Keratinocyte (primary cell): Measurements from ENCODE around the gene TOMM20. TPM values are rescaled to one million over a fixed set of nuclear protein-coding genes. Genes with fewer than 3 reads are reported as not detected.
"Not testable (repeated sequence)": the region's sequence is repeated elsewhere in the genome, so short reads cannot be mapped to it uniquely, and the experiment has no call there.

Source experiments
- DNase-seq: peaks from one replicate; pipeline ENCODE4 v3.0.0-alpha.2; 2011; ENCODE audit warnings: low read depth, missing footprints, low spot score
- FAIRE-seq: peaks from 2 replicates; lab custom pipeline; 2011; peaks lifted over from hg19 to GRCh38; lab: Jason Lieb, UNC
- H2AFZ ChIP-seq: 2 replicates; pipeline ENCODE4 v1.6.0; 2012; ENCODE audit warnings: low read length, control low read depth, inconsistent platforms; ENCODE audit not compliant: control insufficient read depth
- H3K27ac ChIP-seq: 2 replicates; pipeline ENCODE4 v1.5.1; 2011; ENCODE audit warnings: low read length; ENCODE audit not compliant: control insufficient read depth, insufficient read depth
- H3K27me3 ChIP-seq: 3 replicates; pipeline ENCODE4 v1.6.0; 2011; ENCODE audit warnings: low read length; ENCODE audit not compliant: control insufficient read depth, insufficient read depth; ENCODE audit errors: extremely low read depth
- H3K36me3 ChIP-seq, 2 experiments: 2 replicates in 1 of 2; 3 replicates in 1 of 2; pipeline ENCODE4 v1.5.1; 2011; ENCODE audit warnings: low read length in 2 of 2, mild to moderate bottlenecking in 1 of 2; ENCODE audit not compliant: control insufficient read depth in 2 of 2, insufficient read depth in 2 of 2; ENCODE audit errors: extremely low read depth in 1 of 2
- H3K4me1 ChIP-seq: 3 replicates; pipeline ENCODE4 v1.5.1; 2011; ENCODE audit warnings: low read length; ENCODE audit not compliant: control insufficient read depth, insufficient read depth; ENCODE audit errors: extremely low read depth
- H3K4me2 ChIP-seq: 3 replicates; pipeline ENCODE4 v1.6.0; 2011; ENCODE audit warnings: low read depth, low read length; ENCODE audit not compliant: control insufficient read depth, insufficient read depth; ENCODE audit errors: extremely low read depth
- H3K4me3 ChIP-seq, 3 experiments: fragments of 200-600 bp in 1 of 3; sonication (generic) in 1 of 3; 2 replicates in 2 of 3; 3 replicates in 1 of 3; pipeline ENCODE4 v1.5.1; 2011 to 2016; ENCODE audit warnings: low read length in 3 of 3, mild to moderate bottlenecking in 3 of 3, control low read depth in 2 of 3, inconsistent platforms in 1 of 3, low read depth in 1 of 3, mixed read lengths in 1 of 3, mixed run types in 1 of 3, moderate library complexity in 1 of 3; ENCODE audit not compliant: control insufficient read depth in 2 of 3, insufficient read depth in 2 of 3; ENCODE audit errors: extremely low read depth in 1 of 3
- H3K79me2 ChIP-seq: 2 replicates; pipeline ENCODE4 v1.6.0; 2012; ENCODE audit warnings: low read length; ENCODE audit not compliant: control insufficient read depth, insufficient read depth
- H3K9ac ChIP-seq: 3 replicates; pipeline ENCODE4 v1.6.0; 2011; ENCODE audit warnings: low read length; ENCODE audit not compliant: control insufficient read depth, insufficient read depth; ENCODE audit errors: extremely low read depth
- H3K9me1 ChIP-seq: 3 replicates; pipeline ENCODE4 v1.6.0; 2011; ENCODE audit warnings: low read length; ENCODE audit not compliant: control insufficient read depth, insufficient read depth; ENCODE audit errors: extremely low read depth
- H3K9me3 ChIP-seq: 2 replicates; pipeline ENCODE4 v1.5.1; 2012; ENCODE audit warnings: low read depth, low read length; ENCODE audit not compliant: control insufficient read depth
- H4K20me1 ChIP-seq: 3 replicates; pipeline ENCODE4 v1.6.0; 2011; ENCODE audit warnings: low read length; ENCODE audit not compliant: control insufficient read depth, insufficient read depth; ENCODE audit errors: extremely low read depth
- EZH2 ChIP-seq: IDR thresholded peaks from one replicate; pipeline ENCODE4 v1.6.1; 2012; ENCODE audit warnings: inconsistent platforms, mild to moderate bottlenecking, low read length, moderate library complexity
- dilution Hi-C: fragments of 300-500 bp; cut with MboI; formaldehyde crosslinking; loops from one replicate; pipeline ENCODE4 v1.7.0; 2020; ENCODE audit warnings: low sequenced_read_pairs; ENCODE audit not compliant: extremely low pct_ligation_motif_present
- polyA plus RNA-seq, 5 experiments: library from polyadenylated mRNA; depleted of rRNA in 3 of 5; stranded (reverse) in 3 of 5; stranded (forward) in 1 of 5; unstranded in 1 of 5; fragments of >200 nt; gene quantifications; 1 replicate in 1 of 5; 2 replicates in 3 of 5; 3 replicates in 1 of 5; pipeline versions ENCODE4 v1.2.1 to v1.2.3, GENCODE V29; 2011 to 2012; ENCODE audit warnings: missing spikeins in 2 of 5, low read depth in 1 of 5, low replicate concordance in 1 of 5
- TF ChIP-seq, protein P1 (sequence below), 3 experiments: IDR thresholded peaks in 1 of 3; conservative IDR thresholded peaks in 1 of 3; optimal IDR thresholded peaks in 1 of 3; 2 replicates in 2 of 3; 3 replicates in 1 of 3; pipeline versions ENCODE3 to v1.5.1; 2011; ENCODE audit warnings: low read length in 3 of 3, mild to moderate bottlenecking in 3 of 3, moderate library complexity in 2 of 3, control low read depth in 1 of 3, inconsistent platforms in 1 of 3; ENCODE audit not compliant: insufficient read depth in 2 of 3; ENCODE audit errors: extremely low read depth in 1 of 3

The TOMM20 gene
- polyA plus RNA-seq, 1 donor (not counting 4 experiments of a cell fraction or from before 2014, with no cell fraction given) = 140 TPM

DNA sequence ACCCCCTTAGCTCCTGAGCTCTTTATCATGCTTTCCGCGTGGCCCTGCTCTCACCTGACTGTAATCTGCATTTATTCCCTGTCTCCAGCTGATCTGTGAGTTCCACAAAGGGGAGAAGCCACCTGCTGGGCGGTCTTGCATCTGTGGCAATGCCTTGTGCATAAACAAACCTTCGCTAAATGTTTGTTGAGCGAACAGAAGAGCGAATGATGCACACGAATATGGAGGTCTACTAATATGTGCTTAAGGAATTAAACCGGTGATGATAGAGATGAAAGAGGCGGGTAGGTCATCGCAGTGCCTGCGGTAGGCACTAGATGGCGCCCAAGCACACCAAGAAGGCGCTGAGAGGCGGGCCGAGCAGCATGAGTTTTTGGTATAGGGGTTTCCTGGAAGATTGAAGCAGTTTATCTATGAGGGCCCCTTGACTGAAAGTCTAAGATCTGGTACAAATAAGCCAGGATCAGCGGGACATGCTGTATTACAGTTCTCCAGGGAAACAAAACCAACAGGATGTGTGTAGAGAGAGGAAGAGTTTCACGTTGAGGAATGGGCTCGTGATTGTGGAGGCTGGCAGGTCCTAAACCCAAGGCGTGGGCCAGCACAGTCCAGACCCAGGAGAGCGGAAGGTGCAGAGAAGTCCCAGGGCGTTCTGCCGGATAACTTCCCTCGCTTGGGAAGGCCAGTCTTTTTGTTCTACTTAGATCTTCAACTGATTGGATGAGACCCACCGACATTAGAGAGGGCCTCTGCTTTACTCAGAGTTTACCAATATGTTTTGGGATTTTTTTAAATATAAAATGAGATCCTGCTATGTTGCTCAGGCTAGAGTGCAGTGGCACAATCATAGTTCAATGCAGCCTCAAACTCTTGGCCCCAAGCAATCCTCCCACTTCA lies 34.7 kb downstream of the TOMM20 start:
- TF ChIP-seq, protein P1, sequence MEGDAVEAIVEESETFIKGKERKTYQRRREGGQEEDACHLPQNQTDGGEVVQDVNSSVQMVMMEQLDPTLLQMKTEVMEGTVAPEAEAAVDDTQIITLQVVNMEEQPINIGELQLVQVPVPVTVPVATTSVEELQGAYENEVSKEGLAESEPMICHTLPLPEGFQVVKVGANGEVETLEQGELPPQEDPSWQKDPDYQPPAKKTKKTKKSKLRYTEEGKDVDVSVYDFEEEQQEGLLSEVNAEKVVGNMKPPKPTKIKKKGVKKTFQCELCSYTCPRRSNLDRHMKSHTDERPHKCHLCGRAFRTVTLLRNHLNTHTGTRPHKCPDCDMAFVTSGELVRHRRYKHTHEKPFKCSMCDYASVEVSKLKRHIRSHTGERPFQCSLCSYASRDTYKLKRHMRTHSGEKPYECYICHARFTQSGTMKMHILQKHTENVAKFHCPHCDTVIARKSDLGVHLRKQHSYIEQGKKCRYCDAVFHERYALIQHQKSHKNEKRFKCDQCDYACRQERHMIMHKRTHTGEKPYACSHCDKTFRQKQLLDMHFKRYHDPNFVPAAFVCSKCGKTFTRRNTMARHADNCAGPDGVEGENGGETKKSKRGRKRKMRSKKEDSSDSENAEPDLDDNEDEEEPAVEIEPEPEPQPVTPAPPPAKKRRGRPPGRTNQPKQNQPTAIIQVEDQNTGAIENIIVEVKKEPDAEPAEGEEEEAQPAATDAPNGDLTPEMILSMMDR (optimal IDR thresholded peaks at IDR 0.05 in 1 of 3, IDR thresholded peaks at IDR 0.05 in 1 of 3, conservative IDR thresholded peaks at IDR 0.05 in 1 of 3; ENCODE audit: extremely low read depth in 1 of 3, insufficient read depth in 2 of 3, low read length in 3 of 3) = peak; percentile 90 to 97 (median 92)
- no peak for TF ChIP-seq EZH2
- H3K4me3 ChIP-seq = no peak overlapping the region
- H3K9me3 ChIP-seq = no peaks in the 10 kb centered on the region
- H3K27me3 ChIP-seq = no peaks in the 10 kb centered on the region
- peak overlapping the region; percentile 42 for H3K4me2 ChIP-seq
- peaks cover 3% of the 10 kb centered on the region for H3K4me1 ChIP-seq
- H3K27ac ChIP-seq = no peak overlapping the region
- no peak for DNase-seq
- FAIRE-seq = no peak
- H3K36me3 ChIP-seq = no peaks in the 10 kb centered on the region
- no peaks in the 10 kb centered on the region for H3K9me1 ChIP-seq
- dilution Hi-C loops = no loop called here
- H4K20me1 ChIP-seq = no peaks in the 10 kb centered on the region
- H3K79me2 ChIP-seq = no peaks in the 10 kb centered on the region
- H3K9ac ChIP-seq = no peak overlapping the region
- H2AFZ ChIP-seq = no peak overlapping the region

DNA sequence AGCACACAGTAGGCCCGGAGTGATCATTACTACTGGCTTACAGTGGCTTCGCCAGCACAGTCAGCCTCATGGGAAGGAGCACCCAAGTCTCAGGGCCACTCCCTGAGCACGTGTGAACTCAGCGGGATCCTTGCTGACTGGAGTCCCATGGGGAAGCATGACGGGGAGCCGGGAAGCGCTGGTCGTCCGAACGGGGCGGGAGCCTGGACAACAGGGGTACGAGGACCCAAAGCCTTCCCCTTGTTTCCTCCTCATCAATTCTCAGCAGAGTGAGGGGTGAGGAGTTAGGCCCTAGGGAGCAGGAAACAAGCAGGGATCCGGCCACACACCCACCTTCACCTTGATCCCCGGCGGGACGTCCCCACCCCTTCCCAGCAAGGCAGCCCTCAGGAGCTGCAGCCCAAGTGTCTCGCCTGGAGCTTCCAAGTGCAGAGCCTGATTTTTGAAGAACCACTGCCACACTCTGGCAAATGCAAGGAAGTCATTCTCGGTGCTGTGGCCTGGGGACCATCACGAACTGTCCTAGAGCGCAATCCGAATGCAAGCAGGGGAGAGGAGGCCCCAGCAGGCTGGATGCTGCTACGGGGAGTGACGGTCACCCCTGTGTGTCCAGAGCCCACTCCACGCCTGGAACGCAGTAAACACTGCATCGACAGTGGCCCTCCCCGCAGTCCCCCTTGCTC lies 35.5 kb downstream of the TOMM20 start:
- no peak overlapping the region for H3K27ac ChIP-seq
- H3K9me3 ChIP-seq = no peaks in the 10 kb centered on the region
- H3K4me2 ChIP-seq = peak overlapping the region; percentile 42
- H3K9me1 ChIP-seq = no peaks in the 10 kb centered on the region
- H3K9ac ChIP-seq = no peak overlapping the region
- dilution Hi-C loops = no loop called here
- FAIRE-seq (no peak), DNase-seq (no peak)
- H3K4me1 ChIP-seq = peaks cover 3% of the 10 kb centered on the region
- H3K36me3 ChIP-seq = no peaks in the 10 kb centered on the region
- TF ChIP-seq, protein P1 (optimal IDR thresholded peaks at IDR 0.05 in 1 of 3, IDR thresholded peaks at IDR 0.05 in 1 of 3, conservative IDR thresholded peaks at IDR 0.05 in 1 of 3; ENCODE audit: extremely low read depth in 1 of 3, insufficient read depth in 2 of 3, low read length in 3 of 3) = peak in 1 of 3 experiments; percentile 54
- TF ChIP-seq EZH2 = no peak
- no peak overlapping the region for H2AFZ ChIP-seq
- no peaks in the 10 kb centered on the region for H3K27me3 ChIP-seq
- no peak overlapping the region for H3K4me3 ChIP-seq
- H3K79me2 ChIP-seq = no peaks in the 10 kb centered on the region
- no peaks in the 10 kb centered on the region for H4K20me1 ChIP-seq

DNA sequence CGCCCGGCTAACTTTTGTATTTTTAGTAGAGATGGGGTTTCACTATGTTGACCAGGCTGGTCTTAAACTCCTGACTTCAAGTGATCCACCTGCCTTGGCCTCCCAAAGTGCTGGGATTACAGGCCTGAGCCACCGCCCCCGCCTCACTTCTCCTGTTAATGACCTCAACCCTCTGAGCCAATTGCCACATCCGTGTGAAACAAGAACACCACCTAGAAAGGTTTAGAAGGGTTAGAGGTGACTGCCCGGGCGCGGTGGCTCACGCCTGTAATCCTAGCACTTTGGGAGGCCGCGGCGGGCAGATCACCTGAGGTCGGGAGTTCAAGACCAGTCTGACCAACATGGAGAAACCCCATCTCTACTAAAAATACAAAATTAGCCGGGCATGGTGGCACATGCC lies 36.2 kb downstream of the TOMM20 start:
- H3K27ac ChIP-seq = not testable (repeated sequence)

More for the DNA sequence above, 36.2 kb downstream of the TOMM20 start:
- H3K4me2 ChIP-seq, H3K9me3 ChIP-seq, H3K9me1 ChIP-seq, dilution Hi-C loops, DNase-seq, H3K9ac ChIP-seq, H3K4me3 ChIP-seq, H3K36me3 ChIP-seq, H4K20me1 ChIP-seq, H3K27me3 ChIP-seq, FAIRE-seq, H3K4me1 ChIP-seq, H2AFZ ChIP-seq, H3K79me2 ChIP-seq: not testable (repeated sequence)
